Activated CD4-positive, CD25-positive, alpha-beta regulatory T cell (primary cell): ENCODE measurements around the gene CLEC4G.
"Not testable (repeated sequence)": the region's sequence is repeated elsewhere in the genome, so short reads cannot be mapped to it uniquely, and the experiment has no call there.

Experiments
- DNase-seq, 4 experiments: peaks; one replicate each; lab custom pipeline; 2025; lab: John Stamatoyannopoulos, UW

CLEC4G gene

GRCh38 chr19:7746903-7747884 is 15.3 kb upstream of the CLEC4G start, which contains the start of gene CD209:
Gene CD209 (minus strand): TSS chr19:7747534. CDS start chr19:7747511, 23 bp downstream.
- DNase-seq, result no peak

- DNase-seq, result not testable (repeated sequence)
Measured at GRCh38 chr19:7746306-7746705, 14.4 kb upstream of the CLEC4G start.

- DNase-seq, result no peak
Measured at GRCh38 chr19:7744871-7745650, 13.2 kb upstream of the CLEC4G start.

GRCh38 chr19:7744199-7744786 is 12.4 kb upstream of the CLEC4G start:
- no peak for DNase-seq

- DNase-seq, result no peak
Measured at GRCh38 chr19:7743425-7743841, 11.5 kb upstream of the CLEC4G start.

- no peak for DNase-seq
Measured at GRCh38 chr19:7742991-7743390, 11.1 kb upstream of the CLEC4G start.

- no peak for DNase-seq
Measured at GRCh38 chr19:7742575-7742974, 10.7 kb upstream of the CLEC4G start.

GRCh38 chr19:7740682-7741054 is 8.8 kb upstream of the CLEC4G start:
- DNase-seq, result no peak

- no peak for DNase-seq
Measured at GRCh38 chr19:7739801-7740681, 8.1 kb upstream of the CLEC4G start.

- DNase-seq, result no peak
Measured at GRCh38 chr19:7739211-7739755, 7.4 kb upstream of the CLEC4G start.

- no peak for DNase-seq
Measured at GRCh38 chr19:7738023-7738422, 6.1 kb upstream of the CLEC4G start.

- no peak for DNase-seq
Measured at GRCh38 chr19:7737215-7737614, 5.3 kb upstream of the CLEC4G start.

GRCh38 chr19:7736148-7736547 is 4.2 kb upstream of the CLEC4G start:
- no peak for DNase-seq

GRCh38 chr19:7734220-7735203 is 2.6 kb upstream of the CLEC4G start:
- DNase-seq, result no peak

- DNase-seq, result no peak
Measured at GRCh38 chr19:7733376-7733775, 1.5 kb upstream of the CLEC4G start.

- no peak for DNase-seq
Measured at GRCh38 chr19:7731615-7732014, 295 bp downstream of the CLEC4G start.

- DNase-seq, result no peak
Measured at GRCh38 chr19:7731218-7731595, 703 bp downstream of the CLEC4G start.

- no peak for DNase-seq
Measured at GRCh38 chr19:7730286-7731217, 1.4 kb downstream of the CLEC4G start.

- DNase-seq, result no peak
Measured at GRCh38 chr19:7729831-7730285, 2.1 kb downstream of the CLEC4G start.
